NCI-H2107 treated with DMSO at 0.1 percent for 48 hours (cell line): ENCODE measurements around the gene CCSER1.
"Not testable (repeated sequence)": the region's sequence is repeated elsewhere in the genome, so short reads cannot be mapped to it uniquely, and the experiment has no call there.

Source experiments
- DNase-seq: peaks from one replicate; lab custom pipeline; 2025; ENCODE audit not compliant: unreplicated experiment; lab: John Stamatoyannopoulos, UW

CCSER1 gene

DNA sequence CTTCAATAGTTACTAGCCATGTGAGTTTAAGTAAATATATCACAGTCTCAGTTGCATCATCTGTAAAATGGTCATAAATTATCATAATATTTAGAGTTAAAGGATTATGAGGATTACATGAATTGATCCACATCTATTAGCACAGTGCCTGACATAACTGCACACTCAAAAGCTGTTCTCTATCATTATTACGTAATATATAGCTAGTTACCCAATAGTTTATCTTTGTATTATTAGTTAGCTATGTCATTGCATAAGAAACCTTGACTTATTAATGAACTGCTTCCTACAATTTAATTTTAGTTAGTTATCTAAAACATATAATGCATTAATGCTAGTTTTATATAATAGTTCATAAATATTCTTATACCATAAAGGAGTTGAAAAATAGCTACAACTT, 1099.7 kb downstream of the CCSER1 start:
- no peak for DNase-seq

DNA sequence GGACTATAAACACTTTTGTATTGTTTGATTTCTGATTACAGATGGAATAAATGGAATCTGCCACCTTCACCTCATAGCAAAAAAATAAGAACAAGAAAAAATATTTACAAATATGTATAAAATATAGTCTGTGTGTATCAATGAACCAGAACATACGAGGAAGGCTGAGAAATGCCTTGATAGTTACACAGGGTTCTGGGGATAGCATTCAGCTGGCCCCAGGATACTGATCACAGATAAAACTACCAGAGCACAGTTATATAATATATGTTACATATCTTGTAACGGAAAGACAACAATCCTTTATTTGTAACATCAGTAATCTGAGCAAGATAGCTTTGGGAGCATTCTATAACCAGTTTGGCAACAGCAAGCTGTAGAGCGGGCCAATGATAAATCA, 1101.5 kb downstream of the CCSER1 start:
- no peak for DNase-seq

DNA sequence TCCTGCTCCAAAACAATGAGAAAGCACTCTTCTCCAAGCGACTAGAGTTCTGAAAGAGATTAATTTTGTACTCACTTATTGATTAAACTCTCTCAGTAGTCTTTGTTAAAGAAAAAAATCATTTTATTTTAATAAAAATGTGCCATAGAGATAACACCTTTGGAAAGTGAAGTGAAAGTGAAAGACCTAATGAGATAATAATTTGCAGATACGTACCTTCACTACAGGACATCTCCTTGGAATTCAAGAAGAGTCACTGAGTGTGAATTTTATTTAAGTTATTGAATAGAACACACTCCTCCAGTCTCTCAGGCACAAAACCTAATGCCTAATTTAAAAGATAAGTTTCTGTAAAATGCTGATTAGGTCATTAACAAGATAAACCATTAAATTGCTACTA, 1106.0 kb downstream of the CCSER1 start:
- no peak for DNase-seq

DNA sequence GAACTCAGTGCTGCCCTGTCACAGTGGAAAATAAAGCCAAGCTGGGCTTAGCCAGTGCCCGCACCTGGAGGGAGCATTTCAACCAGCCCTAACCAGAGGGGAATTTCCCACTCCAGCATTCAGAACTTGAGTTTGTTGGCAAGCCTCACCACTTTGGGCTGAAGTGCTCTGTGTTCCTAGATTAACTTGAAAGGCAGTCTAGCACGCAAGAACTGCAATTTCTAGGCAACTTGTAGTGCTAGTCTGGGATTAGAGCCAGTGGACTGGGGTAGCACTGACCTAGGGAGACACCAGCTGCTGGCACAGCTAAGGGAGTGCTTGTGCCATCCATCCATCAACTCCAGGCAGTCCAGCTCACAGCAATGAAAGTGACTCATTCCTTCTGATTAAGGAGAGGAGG, 1115.9 kb downstream of the CCSER1 start:
- no peak for DNase-seq

DNA sequence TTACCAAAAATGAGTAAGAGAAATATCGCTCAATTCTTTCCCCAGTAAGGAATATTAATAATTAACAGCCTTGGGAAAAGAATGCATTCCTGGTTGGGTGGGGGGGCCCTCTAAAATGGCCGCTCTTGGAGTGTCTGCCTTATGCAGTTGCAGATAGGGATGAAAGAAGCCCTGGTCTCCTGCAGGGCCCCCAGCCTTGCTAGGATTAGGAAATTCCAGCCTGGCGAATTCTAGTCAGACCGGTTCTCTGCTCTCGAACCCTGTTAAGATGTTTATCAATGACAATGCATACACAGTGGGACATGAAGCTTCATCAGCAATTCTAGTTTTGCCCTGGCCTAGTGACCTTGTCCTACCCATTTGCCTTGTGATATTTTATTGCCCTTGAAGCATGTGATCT, 1128.8 kb downstream of the CCSER1 start:
- no peak for DNase-seq

DNA sequence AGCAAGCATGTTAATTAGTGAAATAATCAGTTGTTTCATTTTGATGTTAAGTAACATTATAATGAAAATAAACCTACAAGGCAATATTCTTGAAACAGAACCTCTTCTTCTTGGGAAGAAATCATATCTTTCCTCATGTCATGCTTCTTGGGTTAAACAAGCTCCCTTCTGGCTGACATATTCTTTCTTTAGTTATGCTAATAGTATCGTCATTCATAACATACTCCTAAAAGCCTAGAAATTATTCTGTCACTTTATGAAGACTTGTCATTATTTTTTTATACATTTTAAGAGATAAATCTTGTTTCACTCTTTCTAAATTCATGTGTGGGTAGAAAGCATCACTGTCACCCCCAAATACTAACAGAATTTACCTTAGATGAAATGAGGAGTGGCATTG, 1129.6 kb downstream of the CCSER1 start:
- no peak for DNase-seq

DNA sequence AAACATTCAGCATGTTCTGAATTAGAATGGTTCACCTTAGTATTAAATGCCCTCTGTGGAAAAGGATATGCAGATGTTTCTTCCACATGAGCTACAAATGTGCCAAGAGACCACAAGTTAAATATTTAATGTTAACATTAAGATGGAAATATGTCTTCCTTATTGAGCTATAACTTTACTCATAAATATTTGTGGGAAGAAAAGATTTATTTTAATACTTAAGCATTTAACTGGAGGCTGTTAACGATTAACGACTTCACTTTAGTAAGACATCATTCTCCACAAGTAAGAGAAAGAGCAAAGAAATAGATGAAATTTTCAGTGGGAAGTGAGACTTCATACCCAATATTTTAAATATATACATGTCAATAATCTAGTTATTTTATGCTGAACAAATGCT, 1130.5 kb downstream of the CCSER1 start:
- DNase-seq = no peak

DNA sequence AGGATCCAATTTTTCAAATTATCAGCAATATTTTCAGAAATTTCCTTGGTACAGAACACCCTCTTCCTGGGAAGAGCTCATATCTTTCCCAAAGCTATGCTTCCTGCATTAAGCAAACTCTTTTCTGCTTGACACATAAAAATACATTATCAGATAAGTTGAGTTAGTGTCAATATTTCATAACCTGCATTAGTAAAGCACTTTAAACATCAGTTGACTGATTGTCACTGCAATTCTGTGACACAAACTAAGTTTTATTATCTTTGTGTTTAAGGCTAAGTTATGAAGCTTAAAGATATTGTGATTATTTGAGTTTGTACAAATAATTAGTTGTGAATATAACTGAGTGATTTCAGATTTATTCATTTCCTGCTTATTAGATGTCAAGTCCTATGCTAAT, 1131.1 kb downstream of the CCSER1 start:
- DNase-seq = no peak

DNA sequence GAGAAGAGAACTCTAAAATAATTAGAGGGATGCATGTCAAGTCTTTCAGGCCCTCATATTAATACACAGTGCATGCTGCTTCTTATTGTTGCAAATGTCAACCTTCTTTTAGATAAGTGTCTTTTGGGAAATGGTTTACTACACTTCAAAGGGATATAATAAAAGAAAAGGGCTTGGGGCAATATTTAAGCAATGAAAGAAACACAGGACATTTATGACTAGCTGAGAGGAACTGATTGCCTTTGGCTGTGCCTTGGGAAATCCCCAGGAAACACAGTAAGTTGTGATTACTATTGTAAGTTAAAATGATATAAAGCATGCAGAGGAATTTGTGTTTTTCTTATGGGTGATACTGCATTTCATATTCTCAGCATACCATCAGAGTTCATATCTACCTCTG, 1140.3 kb downstream of the CCSER1 start:
- no peak for DNase-seq

DNA sequence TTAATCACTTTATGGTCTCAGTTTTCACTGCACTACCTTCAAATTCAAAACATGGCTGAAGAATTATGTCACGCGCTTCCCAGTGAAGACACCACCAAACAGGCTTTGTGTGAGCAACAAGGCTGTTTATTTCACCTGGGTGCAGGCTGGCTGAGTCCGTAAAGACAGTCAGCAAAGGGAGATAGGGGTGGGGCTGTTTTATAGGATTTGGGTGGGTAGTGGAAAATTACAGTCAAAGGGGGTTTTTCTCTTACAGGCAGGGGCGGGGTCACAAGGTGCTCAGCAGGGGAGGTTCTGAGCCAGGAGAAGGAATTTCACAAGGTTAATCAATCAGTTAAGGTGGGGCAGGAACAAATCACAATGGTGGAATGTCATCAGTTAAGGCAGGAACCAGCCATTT, 1141.3 kb downstream of the CCSER1 start:
- not testable (repeated sequence) for DNase-seq

DNA sequence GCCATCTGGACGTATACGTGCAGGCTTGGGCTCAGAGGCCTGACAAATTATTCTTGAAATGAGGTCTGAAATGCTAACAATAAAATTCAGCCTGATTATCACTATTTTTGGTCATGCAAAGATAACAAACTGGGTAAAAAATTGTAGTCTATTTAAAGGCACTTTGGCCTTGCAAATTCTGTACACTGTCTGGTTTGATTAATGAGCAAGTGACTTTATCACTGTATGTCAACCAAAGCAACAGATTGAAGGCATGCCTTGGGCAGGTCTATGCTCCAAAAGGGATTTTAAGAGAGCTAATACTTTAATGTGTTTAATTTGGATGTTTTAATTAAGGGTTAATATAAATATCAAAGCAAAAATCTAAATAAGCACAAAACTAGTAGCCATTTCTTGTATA, 1141.7 kb downstream of the CCSER1 start:
- no peak for DNase-seq

DNA sequence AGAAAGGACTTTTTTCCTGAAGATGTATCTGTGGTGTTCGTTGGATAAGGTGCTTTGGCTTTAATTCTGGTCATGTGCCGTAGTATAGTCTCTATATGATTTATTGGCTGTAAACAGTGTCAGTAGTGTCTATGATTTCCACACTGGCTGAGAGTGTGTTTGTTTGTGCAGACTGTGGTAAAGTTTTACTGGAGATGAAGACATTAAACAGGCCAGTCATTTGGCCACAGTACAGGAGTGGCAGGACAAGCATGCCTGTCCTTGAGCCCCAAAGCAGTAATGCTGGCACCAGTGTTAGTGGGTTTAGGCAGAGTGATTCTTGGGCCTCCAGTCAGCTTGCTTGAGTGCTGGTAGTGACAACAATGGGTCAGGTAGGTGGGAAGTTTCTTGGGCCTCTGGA, 1152.7 kb downstream of the CCSER1 start:
- no peak for DNase-seq

DNA sequence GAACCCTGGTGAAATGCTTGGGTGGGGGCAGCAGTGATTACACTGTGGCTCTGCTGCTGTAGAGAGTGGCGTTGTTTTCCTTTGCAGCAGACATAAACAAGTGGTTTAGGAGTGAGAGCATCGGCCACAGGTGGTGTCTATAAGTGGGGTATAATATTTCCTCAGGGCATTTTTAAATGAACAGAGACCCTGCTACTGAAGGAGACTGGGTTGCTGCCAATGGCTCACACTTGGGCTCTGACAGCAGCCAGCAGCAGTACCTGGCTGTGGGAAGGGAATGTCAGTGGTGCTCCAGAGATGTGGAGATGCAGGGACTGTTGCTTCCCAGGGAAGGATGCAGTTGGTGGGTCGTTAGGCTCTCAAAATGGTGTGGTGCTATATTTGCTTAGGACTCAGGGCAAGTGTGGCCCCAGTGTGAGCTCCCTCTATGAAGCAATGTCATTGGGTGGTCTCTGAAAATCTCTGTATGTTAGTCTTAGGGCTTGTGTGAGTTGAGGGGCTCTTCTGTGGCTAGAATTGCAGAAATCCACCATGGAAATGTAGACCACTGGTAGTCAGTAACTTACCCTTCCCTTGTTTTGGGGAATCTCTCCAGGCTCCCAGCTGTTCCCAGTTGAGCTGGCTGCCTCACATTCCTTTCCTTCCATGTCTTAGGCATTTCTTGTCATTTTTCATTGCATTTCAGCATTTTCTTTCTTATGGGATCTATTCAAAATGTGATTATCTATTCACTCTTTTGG, 1153.5 kb downstream of the CCSER1 start:
- no peak for DNase-seq

DNA sequence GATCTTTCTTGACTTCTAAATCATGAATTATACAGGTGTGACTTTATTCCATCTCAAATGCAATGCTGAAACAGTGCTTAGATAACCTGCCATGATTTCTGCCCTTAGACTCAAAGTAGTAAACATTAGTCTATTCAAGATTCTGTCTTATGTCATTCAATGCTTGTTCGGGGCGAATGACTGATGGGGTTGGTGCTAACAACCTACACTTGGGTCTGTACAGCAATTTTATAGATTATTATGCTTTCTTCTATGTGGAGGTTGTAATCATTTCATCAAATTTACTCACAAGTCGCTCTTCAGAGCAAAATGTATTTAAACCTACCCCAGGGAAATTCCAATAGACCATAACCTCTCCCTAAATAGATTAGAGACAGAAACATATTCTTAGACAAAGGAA, 1155.0 kb downstream of the CCSER1 start:
- no peak for DNase-seq

DNA sequence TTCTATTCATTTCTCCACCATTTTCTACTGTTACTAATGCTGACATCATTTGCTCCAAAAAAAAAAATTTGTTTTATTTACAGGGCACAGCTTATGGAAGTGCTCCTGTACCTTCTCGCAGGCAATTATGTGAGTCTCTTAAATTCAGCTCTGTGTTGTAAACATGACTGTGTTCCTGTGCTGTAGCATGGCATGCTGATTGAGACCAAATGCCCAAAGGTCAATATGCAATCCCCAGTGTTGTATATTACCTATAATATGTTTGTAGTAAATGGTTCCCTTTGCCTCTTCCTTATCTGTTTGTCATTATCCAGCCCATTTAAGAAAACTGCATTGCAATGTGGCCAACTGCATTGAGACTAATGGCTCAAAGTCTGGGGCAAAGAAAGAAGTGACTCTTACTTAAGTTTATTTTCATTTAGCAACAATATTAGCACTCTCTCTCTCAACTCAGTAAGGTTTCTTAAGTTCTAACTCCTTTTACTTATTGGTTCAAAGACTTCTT, 1156.6 kb downstream of the CCSER1 start:
- no peak for DNase-seq

DNA sequence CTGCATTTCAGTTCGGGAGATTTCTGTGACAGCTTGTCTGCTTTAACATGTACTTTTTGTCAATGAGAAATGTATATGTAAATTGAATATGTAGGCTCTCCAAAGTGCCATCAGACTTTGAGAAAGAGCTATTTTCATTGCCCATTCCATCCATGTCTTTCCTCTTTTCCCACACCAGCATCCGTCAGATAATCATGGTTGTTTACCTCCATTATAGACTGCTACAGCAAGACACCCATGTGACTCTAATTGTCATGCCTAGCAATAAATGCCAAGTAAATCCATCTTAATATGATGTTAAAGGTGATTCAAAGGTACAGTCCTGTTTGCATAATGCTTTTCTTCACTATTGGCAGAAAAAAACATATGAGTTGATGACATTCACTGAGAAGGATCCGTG, 1157.3 kb downstream of the CCSER1 start:
- no peak for DNase-seq

DNA sequence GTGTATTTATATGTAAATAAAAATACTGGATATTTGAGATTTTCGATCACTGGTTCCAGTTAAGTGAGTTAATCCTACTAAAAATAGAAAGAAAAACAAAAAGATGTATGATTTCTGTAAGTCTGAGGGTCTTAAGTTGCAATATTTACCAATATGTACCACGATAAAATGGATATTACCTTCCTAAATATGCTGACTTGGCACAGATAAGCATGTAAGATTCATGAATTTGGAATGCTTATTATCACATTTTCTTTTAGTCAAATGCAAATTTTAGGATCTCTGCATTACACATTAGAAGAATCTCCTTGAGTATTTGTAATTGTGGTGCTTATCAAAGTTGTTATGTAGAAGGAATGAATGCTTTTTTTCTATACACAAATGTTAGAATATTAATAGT, 1158.3 kb downstream of the CCSER1 start:
- no peak for DNase-seq

DNA sequence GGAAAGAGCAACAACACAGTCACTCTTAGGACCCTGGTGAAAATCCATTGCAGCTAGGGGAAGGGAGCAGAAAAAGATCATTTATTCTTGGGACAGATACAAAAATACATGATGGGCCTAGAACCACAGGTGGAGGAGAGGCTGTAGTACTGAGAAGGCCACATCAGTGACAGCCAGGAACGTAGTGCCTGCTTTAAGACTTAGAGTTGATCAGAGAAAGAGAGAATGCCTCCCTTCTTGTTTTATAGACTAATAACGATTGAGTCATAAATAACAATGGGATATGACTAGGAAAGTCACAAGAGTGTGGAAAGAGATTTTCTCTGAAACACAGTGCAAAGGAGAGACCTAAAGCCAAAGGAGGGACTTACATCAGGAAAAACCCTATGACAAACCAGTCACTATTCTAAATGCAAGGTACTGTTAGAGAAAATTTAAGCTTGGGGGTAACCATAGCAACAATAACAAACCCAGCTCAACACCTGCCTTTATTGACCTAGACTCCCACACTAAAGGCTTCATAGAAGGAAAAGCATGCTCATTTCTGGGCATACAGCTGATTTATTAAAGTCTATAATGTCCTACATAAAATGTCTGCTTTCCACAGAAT, 1161.6 kb downstream of the CCSER1 start:
- no peak for DNase-seq

DNA sequence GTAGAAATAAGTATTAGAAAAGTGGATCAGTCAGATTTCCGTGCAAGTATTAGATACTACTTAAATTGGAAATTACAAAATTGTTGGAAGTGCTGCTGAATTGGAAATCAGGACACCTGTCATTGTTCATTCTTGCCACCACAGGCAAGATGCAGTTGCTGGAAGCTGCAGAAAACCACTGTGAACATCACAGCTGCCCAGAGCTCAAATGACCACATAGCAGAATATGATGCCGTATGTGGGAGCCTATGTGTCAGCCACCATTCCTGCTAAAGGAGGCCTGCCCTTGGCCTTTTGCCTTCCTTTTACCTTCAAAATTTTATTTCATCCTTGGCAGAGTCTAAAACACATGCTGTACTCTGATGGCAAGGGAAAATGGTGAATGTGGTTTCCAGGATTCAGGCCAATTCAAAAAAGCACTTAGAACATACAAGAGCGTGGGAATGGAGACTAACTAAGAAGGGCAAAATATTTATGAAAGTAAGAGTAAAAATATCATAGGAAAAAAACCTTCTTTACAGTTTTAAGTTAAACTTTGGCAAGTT, 1171.0 kb downstream of the CCSER1 start:
- DNase-seq = no peak

DNA sequence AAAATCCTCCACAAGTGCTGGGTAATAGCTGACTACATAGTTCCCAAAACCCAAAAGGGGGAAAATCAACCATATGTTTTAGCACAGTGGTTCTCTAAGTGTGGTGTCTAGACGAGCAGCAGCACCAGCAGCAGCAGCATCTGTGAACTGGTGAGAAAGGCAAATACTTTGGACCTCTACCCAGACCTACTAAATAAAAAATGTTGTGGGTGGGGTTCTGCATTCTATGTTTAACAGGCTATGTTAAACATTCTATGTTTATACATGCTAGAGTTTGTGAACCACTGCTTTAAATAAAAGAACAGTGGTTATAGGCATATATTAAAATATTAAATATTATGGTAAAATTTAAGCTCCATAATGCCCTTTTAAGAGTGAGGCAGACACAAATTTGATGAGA, 1171.6 kb downstream of the CCSER1 start:
- no peak for DNase-seq

DNA sequence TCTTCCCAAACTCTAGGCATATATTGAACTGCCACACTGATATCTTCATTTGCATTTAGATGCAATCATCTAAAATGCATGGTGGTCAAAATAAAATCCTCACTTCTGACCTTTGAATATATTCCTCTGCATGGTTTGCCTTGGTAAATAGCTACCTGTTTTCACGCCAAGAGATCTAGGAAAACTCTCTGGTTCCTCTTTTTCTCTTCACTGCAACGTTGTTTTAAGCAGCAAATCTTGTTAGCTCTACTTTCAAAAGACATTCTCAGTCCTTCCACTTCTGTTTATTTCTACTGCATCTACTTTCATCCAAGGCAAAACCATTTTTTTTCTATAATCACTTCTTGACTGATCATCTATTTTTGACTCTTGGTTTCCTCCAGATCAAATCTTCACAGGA, 1174.9 kb downstream of the CCSER1 start:
- DNase-seq = no peak

DNA sequence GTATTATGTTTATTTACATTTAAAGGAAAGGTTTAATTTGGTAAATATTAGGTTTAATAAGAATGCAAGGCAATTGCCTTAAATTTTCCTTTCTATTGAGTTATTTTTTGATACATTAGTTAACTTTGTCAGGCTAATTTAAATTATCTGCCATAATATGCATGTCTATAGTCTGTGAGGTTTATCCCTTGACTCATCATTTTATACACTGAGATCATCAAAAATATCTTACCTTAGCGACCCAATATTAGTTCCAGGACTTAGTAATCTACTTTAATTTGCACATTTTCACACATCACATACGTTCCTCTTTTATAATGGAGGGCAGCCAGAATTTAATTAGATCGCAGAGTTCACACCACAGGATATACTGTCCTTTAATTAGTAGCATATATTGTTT, 1177.1 kb downstream of the CCSER1 start:
- DNase-seq = no peak

DNA sequence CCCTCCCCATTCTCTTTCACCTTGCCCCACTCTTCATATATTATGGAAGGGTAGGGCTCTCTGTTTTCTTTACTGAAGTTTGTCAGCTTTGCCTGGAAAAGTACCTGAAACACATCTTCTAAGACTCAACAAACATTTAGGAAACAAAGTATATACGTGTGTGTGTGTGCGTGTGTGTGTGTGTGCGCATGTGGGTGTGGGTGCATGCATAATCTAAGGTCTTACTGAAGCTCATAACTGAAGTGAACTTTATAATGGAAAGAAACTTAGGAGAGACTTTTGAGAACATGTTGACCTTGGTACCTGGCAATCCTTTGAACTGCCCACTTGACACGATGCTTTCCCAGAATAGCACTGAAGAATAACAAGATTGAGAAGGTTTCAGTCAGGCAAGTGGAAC, 1190.2 kb downstream of the CCSER1 start:
- no peak for DNase-seq
